ENCODE results near the gene PHF13. TPM values are rescaled to one million over a fixed set of nuclear protein-coding genes. Genes with fewer than 3 reads are reported as not detected.
A peak's percentile ranks its signal among the peaks of the same experiment; 100 is the strongest.
"Not testable (repeated sequence)": the region's sequence is repeated elsewhere in the genome, so short reads cannot be mapped to it uniquely, and the experiment has no call there.

PHF13 gene
- total and polyA plus RNA-seq, 2 of the 4 experiments (the other 2 are of a cell fraction) = 7.3 to 9.8 TPM

GRCh38 chr1:6599991-6600390, 13.5 kb upstream of the PHF13 start:
- DNase-seq; H4K8ac ChIP-seq (ENCODE audit: low read depth in 2 of 2, low read length in 2 of 2); H2BK15ac ChIP-seq (ENCODE audit: low read depth, low read length); H4K5ac ChIP-seq (ENCODE audit: low read depth, low read length); H3K27me3 ChIP-seq (ENCODE audit: control insufficient read depth, insufficient read depth, low read length); H3K9me3 ChIP-seq (ENCODE audit: control insufficient read depth, insufficient read depth, low read length); H2BK20ac ChIP-seq (ENCODE audit: low read depth, low read length); H3K56ac ChIP-seq (ENCODE audit: extremely low read depth, insufficient read depth, low read length); H2AK5ac ChIP-seq (ENCODE audit: low read depth, low read length); H3K18ac ChIP-seq (ENCODE audit: low read depth, low read length); ATAC-seq (ENCODE audit: low read depth); H2BK120ac ChIP-seq (ENCODE audit: low read depth, low read length); H3K23ac ChIP-seq (ENCODE audit: low read depth, low read length); H2BK5ac ChIP-seq (ENCODE audit: low read depth, low read length, poor library complexity, severe bottlenecking); BruUV-seq (replicated peaks); H2AFZ ChIP-seq (replicated peaks; ENCODE audit: low read length, poor library complexity); POLR2A ChIA-PET (ENCODE audit: unreplicated experiment); dilution Hi-C loops (cut with HindIII; ENCODE audit: low sequenced_read_pairs, unreplicated experiment); H4K91ac ChIP-seq (ENCODE audit: insufficient read depth, low read depth, low read length); in situ Hi-C loops (cut with MboI; ENCODE audit: low sequenced_read_pairs): not testable (repeated sequence)
- Histone ChIP-seq H4K20me1 (ENCODE audit: insufficient read depth, low read length) (peaks cover 70% of the 10 kb centered on the region), H3K4me1 (ENCODE audit: control insufficient read depth, insufficient read depth, low read length) (peaks cover 14% of the 10 kb centered on the region), H3K79me1 (ENCODE audit: low read depth in 1 of 2, low read length in 2 of 2) (peaks cover 8 to 67% of the 10 kb centered on the region in 2 experiments; a peak in 3 of 4 replicates), H3K4ac (ENCODE audit: low read depth, low read length) (peak overlapping the region; percentile 79; the same call in 1 of the 2 replicates), H3K36me3 (ENCODE audit: control insufficient read depth, insufficient read depth, low read length) (peaks cover 37% of the 10 kb centered on the region), H2AK9ac (replicated peaks; ENCODE audit: low read depth, low read length, poor library complexity) (peak overlapping the region; percentile 100), H3K4me3 (ENCODE audit: insufficient read depth, low read depth, low read length) (peak overlapping the region; percentile 88), H3K9me1 (ENCODE audit: insufficient read depth, low read length) (peaks cover 12% of the 10 kb centered on the region), H3K4me2 (ENCODE audit: low read depth, low read length) (peak overlapping the region; percentile 68), H3K27ac (ENCODE audit: insufficient read depth, low read length) (peak overlapping the region; percentile 58; the same call in 1 of the 2 replicates), H3K14ac (replicated peaks; ENCODE audit: low read depth, low read length) (peak overlapping the region; percentile 76; the same call in 1 of the 2 replicates), H3K9ac (ENCODE audit: low read depth, low read length) (peak overlapping the region; percentile 58; the same call in 1 of the 2 replicates)
- CTCF ChIA-PET = interaction anchor here (0.6 kb wide), 1 partner anchor 18 kb away, joined by 6 read pairs; no protein-coding TSS in a partner anchor
- intact Hi-C loops (cut with micrococcal nuclease) = loop anchor here (2.0 kb wide), 1 partner anchor 47 kb away; no protein-coding TSS in a partner anchor
- WGBS, 2 experiments (ENCODE audit: extremely low coverage in 2 of 2, insufficient read length in 1 of 2) = 100% methylated on average over 4 of the region's 8 CpGs; no CpG with 5 or more reads in 1 of the 2 experiments
